ENCODE data around the gene YJEFN3.

Gene YJEFN3

DNA sequence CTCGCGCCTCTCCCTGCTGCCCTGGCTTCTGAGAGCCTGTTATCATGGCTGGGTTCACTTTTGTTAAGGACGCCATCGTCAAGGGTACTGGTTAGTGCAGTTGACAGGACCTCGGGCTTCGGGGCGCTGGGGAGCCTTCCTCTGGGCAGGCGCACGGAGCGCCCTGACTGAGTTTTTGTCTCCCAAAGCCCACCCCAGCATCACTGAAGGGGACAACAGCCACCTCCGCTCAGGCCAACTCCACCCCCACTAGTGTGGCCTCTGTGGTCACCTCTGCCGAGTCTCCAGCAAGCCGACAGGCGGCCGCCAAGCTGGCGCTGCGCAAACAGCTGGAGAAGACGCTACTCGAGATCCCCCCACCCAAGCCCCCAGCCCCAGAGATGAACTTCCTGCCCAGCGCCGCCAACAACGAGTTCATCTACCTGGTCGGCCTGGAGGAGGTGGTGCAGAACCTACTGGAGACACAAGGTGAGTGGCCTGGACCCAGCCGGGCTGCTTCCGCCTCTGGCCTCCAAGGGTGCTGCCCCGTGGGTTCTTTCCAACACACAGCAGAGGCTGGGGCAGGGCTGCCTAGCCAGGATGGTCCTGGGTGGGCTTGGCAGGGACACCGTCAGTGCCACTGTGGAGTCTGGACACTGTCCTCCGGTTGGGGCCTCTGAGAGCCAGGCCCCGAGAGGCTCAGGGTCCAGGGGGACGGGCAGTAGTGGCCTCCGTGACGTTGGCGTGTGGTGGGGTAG, 30.3 kb upstream of the YJEFN3 start:
- DNase-seq: no peak

DNA sequence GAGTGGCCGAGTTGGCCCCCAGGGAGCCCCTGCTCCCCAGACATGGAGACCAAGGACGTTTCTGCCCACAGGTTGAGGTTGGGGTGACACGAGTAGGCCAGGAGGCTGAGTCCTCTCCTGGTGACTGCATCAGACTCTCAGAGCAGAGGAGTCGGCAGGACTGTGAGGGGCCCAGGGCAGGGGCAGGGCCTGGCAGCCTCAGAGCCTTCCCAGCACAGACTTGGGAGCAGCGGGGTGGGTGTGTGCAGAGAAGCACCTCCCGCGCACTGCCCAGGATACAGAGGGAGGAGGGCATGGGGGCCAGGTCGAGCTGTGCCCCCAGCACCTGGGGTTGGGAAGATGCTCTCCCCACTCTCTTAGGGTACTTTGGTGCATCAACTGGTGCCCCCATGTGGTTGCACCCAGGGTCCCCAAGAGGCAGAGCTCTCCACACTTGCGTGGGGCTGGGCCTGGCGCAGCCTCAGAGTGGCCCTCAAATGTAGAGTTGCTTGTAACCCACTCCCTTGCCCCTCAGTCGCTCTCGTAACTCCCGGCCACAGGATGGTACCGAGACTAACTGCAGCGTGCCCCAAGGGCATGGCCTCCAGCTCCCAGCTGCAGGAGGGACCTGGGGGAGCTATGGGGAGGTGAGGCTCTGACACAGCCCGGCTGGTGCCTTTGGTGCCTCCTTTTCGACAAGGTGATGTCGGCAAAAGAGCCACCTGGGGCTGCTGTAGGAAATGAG, 29.3 kb upstream of the YJEFN3 start:
- no peak for DNase-seq

DNA sequence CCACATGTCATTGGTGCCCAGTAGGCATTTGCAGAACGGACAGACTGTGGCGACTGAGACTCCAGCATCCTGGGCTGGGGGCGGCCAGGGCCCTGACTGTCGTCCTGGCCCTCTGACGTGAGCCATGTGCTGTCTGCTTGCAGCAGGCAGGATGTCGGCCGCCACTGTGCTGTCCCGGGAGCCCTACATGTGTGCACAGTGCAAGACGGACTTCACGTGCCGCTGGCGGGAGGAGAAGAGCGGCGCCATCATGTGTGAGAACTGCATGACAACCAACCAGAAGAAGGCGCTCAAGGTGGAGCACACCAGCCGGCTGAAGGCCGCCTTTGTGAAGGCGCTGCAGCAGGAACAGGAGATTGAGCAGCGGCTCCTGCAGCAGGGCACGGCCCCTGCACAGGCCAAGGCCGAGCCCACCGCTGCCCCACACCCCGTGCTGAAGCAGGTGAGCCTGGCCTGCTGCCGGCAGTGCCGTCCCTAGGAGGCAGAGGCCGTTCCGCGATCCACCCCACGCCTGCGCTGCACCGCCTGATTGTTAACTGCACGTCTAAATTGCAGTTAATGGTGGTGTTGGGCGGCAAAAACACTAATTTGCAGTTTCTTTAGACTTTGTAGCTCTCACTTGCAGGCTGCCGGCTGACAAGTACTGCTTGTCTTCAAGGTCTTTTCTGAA, 27.6 kb upstream of the YJEFN3 start:
- no peak for DNase-seq

DNA sequence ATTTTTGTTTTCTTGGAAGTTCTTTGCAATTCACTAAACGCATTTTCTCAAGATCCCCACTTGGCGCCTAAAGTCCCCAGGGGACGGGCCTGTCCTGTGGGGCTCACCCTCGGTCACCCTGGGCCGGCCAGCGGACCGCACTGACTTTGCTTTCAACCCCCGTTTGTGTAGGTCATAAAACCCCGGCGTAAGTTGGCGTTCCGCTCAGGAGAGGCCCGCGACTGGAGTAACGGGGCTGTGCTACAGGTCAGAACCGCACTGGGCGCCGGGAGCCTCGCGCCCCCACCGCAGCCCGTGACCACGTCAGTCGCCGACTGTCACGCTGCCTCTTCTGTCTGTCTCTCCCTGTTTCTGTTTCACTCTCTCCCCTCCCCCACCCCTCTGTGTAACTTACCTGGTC, 26.9 kb upstream of the YJEFN3 start:
- no peak for DNase-seq

DNA sequence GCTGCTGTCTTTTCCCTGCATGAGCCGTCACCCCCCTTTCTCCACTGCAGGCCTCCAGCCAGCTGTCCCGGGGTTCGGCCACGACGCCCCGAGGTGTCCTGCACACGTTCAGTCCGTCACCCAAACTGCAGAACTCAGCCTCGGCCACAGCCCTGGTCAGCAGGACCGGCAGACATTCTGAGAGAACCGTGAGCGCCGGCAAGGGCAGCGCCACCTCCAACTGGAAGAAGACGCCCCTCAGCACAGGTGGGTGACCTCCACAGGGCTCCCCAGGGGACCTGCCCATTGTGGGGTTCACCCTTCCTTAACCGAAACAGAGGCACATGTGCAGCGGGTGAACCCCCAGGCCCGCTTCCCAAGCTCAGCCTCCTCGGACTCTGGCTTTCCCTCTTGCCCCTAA, 26.4 kb upstream of the YJEFN3 start:
- no peak for DNase-seq

DNA sequence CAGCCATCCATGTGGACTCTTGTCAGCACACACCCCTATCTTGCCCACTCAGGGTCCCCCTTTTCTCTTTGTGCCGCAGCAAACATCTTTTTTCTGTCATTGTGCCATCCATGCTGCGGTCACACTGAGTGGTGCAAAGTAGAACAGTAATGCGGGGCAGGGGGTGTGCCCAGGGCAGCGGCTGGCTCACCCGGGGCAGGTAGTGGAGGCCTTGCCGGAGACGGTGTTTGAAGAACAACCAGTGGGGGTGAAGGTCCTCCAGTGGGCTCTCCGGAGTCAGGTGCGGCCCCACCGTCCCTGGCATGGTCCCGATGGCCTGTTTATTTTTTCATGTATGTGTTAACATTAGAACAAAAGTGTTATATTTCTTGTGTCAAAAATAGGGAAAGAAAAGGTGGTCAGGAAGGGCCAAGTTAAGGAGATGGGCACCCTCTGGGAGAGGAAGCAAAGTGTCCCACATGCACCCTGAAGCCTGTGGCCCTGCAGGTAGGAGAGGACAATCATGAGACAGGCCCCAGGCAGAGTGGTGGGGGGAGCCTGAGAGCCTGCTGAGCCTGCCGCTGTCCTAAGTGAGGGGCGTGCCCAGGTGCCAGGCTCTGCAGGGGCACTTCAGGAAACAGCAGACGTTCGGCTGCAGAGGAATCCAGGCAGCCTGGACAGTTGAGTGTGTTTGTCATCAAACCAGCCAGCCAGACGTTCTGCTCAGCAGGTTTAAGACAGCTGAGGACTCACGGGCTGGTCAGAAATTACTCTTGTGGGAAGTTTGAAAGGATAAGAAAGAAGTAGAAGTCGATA, 25.7 kb upstream of the YJEFN3 start:
- no peak for DNase-seq

DNA sequence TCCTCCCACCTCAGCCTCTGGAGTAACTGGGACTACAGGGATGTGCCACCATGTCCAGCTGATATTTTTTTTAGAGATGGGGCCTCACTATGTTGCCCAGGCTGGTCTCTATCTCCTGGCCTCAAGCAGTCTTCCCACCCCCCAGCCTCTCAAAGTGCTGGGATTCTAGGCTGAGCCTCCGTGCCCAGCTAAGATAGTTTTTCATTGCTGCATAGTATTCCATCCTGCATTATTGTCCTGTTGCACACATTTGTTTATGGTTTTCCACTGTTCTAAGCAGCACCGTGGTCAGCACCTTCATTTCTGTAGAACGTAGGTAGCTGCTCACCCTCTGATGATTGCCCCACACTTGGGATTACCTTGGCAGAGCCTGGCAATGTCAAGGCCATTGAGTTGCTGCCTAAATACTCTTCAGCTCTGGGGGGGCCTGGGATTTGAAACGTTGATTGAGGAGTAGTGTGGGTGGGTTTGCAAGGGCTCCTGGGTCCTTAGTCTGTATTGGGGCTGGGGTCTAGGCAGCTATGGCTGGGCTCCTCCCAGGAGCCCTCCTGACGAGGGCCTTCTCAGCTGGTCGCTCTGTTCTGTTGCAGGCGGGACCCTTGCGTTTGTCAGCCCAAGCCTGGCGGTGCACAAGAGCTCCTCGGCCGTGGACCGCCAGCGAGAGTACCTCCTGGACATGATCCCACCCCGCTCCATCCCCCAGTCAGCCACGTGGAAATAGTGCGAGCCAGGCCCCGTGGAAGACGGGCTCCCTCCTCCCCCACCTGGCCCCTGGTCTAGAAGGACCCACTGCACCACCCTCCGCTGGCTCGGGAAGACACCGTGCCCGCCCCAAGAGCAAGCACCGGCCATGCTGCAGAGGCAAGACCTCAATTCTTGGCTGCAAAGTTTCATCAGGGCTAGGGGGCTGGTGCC, 23.7 kb upstream of the YJEFN3 start:
- no peak for DNase-seq

DNA sequence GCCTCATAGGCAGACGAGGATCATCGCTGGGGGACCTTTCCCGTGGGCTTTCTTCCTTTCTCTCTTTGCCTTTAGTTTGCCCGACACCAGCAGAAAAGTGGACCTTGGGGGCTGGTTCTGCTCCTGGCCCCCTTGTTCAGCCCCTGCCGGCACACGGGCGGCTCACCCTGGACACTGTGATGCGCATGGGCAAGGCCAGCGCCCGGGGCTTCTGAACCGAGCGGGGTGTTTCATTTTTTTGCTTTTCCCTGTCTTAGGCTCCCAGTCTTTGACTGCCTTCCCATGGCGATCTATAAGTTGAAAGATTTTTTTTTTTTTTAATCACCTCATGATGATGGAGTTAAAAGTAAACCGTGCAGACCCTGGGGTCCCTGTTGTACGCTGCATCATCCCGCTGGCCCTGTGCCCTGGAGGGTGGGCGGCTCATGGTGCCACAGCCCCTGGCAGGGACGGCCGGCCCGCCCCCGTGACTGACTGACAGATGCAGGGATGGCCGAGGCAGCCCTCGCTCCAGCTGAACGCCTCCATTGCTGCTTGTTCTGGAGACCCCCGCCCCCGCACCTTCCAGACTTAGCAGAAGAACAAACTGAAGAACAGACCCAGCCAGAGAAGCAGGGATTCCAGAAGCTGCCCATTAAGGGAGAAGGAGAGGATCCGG, 22.9 kb upstream of the YJEFN3 start:
- DNase-seq: no peak

DNA sequence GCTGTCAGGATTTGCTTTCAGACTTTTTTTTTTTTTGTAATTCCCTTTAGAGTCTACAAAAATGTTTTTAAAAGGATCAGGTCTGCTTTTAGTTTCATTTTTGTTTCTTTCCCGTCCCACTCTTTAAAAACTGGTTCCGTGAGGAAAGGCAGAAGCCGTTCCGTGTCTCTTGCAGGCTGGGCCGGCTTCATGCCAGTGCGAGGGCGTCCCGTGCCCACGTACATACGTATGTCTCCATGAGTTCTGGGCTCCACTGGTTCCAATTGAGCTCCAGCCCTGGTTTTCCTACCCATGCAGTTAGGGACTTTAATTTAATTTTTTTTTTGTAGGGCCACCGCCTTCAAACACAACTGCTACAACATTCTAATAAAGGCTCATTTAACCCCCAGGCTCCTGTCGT, 22.1 kb upstream of the YJEFN3 start:
- no peak for DNase-seq

DNA sequence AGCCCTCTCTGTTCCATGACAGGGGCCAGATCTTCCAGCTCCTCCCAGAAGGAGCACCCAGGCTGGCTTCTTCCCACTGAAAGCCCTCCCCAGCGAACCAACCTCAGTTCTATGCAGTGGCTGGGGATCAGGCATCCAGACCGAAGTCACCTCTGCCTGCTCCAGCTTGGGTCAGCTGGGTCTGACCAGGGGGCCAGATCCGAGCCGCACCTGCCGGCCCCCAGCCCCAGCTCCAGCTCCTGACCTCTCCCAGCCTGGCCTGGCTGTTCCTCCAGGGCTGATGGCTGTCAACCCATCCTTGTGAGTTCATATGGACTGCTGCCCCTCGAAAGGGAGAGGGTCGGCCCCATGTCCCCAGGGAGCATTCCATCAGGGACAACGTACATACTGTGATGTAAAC, 21.4 kb upstream of the YJEFN3 start:
- no peak for DNase-seq

DNA sequence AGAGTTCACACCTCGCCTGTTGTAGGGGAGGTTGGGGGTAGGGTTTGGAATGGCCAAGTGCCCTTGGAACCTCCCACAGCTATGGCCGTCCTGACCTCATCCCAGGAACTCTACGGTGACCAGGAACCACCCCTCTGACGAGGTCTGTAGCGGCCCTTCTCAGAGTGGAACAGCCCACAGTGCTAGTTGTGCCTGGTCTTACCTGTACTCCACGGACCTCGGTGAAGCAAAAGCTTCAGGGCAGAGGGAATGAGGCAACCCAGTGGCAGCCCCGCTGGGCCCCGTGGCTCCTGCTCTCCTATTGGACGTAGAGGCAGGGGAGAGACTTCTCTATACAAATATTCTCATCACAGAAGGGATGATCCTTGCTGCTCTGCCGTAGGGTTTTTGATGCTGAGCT, 20.5 kb upstream of the YJEFN3 start:
- no peak for DNase-seq

DNA sequence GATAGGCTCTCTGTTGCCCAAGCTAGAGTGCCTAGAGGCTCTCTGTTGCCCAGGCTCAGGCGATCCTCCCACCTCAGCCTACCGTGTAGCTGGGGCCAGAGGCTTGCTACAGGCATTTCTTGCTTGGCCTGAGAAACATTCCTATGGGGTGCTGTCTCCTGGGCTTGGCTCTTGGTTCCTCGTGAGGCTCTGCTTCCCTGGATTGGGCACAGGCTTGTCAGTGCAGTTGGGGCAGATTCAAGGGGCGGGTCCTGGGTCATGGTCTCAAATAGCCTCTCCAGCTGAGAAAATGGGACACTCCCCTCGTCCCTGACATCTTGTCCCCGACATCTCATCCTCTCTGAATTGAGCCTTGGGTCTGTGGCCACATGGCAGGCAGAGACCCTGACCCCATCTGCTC, 18.3 kb upstream of the YJEFN3 start:
- DNase-seq: no peak

DNA sequence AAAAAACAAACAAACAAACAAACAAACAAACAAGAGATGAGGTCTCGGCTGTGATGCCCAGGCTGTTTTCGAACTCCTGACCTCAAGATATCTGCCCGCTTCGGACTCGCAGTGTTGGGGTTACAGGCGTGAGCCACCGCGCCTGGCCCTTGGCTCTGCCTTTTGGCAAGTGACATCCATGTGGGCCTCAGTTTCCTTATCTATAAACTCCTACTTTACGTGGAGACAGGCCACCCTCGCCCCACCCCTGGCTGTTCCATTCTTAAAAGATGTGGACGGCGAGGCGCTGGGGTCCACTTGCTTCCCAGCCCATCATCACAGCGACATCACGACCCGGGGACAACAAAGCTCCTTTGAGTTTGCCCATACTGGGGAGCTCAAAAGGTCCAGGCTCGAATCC, 15.0 kb upstream of the YJEFN3 start:
- no peak for DNase-seq

DNA sequence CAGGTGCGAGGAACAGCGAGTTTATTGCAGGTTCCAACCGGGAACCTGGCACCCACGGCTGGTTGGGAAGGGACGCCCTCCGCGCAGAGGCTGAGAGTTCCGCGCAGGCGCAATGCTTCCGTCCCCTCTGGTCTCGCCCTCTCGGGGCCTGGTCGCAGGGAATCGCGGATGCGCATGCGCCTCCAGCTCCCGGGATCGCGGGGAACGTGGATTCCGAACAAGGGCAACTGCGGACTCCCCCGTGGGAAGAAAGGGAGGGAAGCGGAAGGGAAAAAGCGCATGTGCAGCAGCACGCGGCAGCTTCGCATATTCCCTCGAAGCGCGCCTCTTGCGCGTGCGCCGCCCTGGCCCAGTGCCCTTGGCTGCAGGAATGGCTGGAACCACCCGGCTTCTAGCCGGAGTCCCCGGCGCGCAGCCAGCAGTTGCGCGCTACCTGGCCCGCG, 14.5 kb upstream of the YJEFN3 start:
- no peak for DNase-seq

DNA sequence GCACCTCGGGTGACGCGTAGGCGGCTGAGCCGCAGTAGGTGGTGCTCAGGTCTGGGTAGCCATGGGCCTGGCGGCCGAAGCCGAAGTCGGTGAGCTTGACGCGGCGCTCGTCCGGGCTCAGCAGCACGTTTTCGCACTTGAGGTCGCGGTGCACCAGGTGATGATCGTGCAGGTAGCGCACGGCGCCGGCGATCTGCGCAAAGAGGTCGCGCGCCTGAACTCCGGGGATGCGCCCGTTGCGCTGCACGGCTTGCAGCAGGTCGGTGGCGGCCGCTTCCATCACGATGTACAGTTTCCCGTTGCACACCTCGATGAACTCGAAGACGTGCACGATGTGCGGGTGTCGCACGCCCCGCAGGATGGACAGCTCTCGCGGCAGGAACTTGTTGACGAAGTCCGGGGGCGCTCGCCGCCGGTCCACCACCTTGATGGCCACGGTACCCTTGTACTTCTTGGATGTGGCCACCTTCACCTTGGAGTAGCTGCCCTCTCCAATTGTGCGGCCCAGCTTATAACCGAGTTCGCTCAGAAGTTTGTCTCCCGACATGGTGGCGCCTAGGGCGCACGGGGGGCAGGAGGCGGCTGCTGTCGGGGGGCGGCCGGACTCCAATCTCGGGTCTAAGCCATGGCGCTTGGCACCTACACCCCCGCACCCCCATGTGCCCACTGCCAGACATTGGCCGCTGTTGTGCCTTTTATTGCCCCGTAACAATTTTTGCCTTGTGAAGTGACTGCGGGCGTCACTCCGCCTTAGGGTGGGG, 13.7 kb upstream of the YJEFN3 start, which contains the start of gene TSSK6:
Gene TSSK6, minus strand, starts transcription at position 668 of the 761 bp plus-strand sequence. Its CDS starts 121 bp downstream, at position 547.
- DNase-seq: no peak

DNA sequence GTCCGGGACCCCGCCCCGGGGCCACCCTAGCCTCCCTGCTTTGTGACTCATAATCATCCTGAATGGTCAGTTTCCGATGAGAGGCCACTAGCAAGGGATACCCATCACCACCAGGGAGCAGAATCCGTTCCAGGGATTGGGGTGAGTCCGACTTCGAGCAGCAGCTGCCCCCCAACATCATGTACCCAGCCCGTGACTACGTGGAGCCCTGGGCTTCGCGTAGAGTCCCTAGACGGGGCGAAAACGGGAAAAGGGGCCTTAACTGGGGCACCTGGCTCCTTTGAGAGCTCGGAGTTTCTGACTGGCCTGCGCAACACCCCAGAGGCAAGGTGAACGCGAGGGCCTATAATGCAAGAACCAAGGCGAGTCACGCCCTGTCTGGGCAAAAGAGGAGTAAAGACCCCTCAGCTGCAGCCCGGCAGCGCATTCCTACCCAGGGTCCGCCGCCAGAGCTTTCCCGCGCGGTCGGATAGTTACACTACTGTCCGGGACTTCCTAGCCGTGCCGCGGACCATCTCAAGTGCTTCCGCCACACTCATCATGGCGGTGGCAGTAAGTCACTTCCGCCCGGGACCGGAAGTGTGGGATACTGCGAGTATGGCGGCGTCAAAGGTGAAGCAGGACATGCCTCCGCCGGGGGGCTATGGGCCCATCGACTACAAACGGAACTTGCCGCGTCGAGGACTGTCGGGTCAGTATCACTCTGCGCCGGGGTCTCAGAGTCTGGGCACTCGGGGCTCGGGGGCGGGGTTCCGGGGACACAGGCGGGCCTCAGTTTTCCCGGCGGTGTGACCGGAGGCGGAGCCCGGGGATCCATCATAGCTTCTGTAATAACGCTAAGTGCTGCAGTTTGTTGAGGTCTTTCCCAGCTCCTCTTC, 12.8 kb upstream of the YJEFN3 start, which contains the start of gene NDUFA13:
Gene NDUFA13, plus strand, starts transcription at position 584 of the 878 bp plus-strand sequence. Its CDS starts 14 bp downstream, at position 598.
- DNase-seq: peak; percentile 95

DNA sequence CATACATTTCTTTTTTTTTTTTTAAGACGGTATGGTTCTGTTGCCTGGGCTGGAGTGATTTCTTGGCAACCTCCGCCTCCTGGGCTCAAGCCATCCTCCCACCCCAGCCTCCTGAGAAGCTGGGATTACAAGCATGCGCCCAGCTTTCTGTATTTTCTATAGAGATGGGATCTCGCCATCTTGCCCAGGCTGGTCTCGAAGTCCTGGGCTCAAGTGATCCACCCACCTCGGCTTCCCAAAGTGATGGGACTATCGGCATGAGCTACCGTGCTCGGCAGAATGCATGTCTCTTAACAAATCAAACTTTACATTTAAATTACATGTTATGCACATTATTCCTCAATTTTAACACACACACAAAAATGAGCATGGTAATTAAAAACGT, 11.5 kb upstream of the YJEFN3 start:
- DNase-seq: no peak

DNA sequence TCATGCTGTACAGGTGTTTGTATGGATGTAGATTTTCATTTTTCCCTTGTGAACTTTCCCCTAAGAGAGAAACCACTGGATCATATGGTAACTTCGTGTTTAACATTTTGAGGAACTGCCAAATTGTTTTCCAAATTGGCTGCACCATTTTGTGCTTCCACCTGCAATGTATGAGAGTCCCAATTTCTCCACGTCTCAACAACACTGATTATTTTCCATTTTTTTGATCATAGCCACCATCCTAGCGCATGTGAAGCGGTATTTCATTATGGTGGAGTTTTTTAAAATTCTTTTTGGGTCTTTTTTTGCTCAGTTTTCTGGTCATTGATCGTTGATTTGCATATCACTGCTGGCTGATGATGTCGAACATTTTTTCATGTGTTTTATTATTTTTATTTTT, 7.7 kb upstream of the YJEFN3 start:
- DNase-seq: no peak

DNA sequence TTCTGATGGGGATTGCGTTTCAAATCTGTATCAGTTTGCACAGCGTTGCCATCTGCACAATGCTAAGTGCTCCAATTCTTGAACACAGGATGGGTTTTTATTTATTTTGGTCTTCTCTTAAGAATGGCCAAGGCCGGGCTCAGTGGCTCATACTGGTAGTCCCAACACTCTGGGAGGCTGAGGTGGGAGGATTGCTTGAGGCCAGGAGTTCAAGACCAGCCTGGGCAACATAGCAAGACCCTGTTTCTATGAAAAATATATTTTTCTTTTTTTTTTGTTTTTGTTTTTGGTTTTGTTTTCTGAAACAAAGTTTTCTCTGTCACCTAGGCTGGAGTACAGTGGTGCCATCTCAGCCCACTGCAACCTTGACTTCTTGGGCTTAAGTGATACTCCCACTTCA, 5.5 kb upstream of the YJEFN3 start:
- DNase-seq: no peak

DNA sequence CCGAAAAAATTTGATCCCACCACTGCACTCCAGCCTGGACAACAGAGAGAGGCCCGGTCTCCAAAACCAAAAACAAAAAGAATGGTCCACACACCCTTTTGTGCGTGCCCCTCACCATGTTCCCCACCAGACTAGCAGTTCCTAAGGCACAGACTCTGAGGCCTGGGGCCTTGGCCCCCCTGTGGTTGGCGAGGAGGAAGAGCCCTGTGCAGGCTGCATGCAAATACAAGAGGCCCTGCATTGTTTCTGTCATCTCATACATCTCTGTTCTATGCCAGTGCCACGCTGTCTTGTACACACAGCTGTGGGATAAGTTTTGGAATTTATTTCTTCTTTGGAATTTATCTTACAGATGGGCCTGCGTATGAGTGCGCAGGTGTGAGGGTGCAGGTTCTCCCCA, 4.7 kb upstream of the YJEFN3 start:
- no peak for DNase-seq

All from NCI-H69 (cell line).